Neural progenitor cell (in vitro differentiated cells): Measurements from ENCODE around the gene MAPK1. TPM values are rescaled to one million over a fixed set of nuclear protein-coding genes. Genes with fewer than 3 reads are reported as not detected.
"Not testable (repeated sequence)": the region's sequence is repeated elsewhere in the genome, so short reads cannot be mapped to it uniquely, and the experiment has no call there.

ENCODE experiments used
- DNase-seq: peaks from one replicate; pipeline ENCODE4 v3.0.0-alpha.2; 2016; ENCODE audit warnings: low spot score
- H2AFZ ChIP-seq: fragments of 200-600 bp; sonication (generic); replicated peaks from 2 replicates; pipeline ENCODE4 v1.6.1; 2016; ENCODE audit warnings: antibody characterized with exemption
- H3F3A ChIP-seq: fragments of 200-600 bp; sonication (generic); 2 replicates; pipeline ENCODE4 v1.6.1; 2016; ENCODE audit warnings: antibody characterized with exemption, low read depth
- H3K27ac ChIP-seq: fragments of 200-600 bp; sonication (generic); 2 replicates; pipeline ENCODE4 v1.5.1; 2016; ENCODE audit warnings: mild to moderate bottlenecking
- H3K27me3 ChIP-seq: fragments of 200-600 bp; sonication (generic); 2 replicates; pipeline ENCODE4 v1.6.1; 2016; ENCODE audit warnings: mild to moderate bottlenecking, moderate library complexity
- H3K36me3 ChIP-seq: fragments of 200-600 bp; sonication (generic); 2 replicates; pipeline ENCODE4 v1.5.1; 2016
- H3K4me1 ChIP-seq: fragments of 200-600 bp; sonication (generic); 2 replicates; pipeline ENCODE4 v1.6.1; 2016; ENCODE audit warnings: mixed run types
- H3K4me2 ChIP-seq: fragments of 200-600 bp; sonication (generic); 2 replicates; pipeline ENCODE4 v1.6.1; 2016
- H3K4me3 ChIP-seq: fragments of 200-600 bp; sonication (generic); 2 replicates; pipeline ENCODE4 v1.5.1; 2016
- H3K79me2 ChIP-seq: fragments of 200-600 bp; sonication (generic); 2 replicates; pipeline ENCODE4 v1.6.1; 2016; ENCODE audit warnings: low read depth
- H3K9ac ChIP-seq: fragments of 200-600 bp; sonication (generic); 2 replicates; pipeline ENCODE4 v1.6.1; 2016
- H3K9me3 ChIP-seq: fragments of 200-600 bp; sonication (generic); 2 replicates; pipeline ENCODE4 v1.5.1; 2016; ENCODE audit warnings: low read depth
- H4K20me1 ChIP-seq: fragments of 200-600 bp; sonication (generic); 2 replicates; pipeline ENCODE4 v1.6.1; 2016; ENCODE audit warnings: low read depth
- H3K27ac Mint-ChIP-seq: 3 replicates; pipeline ENCODE4 v1.8.0; 2021; ENCODE audit warnings: mixed read lengths
- H3K27me3 Mint-ChIP-seq: 2 replicates; pipeline ENCODE4 v1.8.0; 2022; ENCODE audit warnings: low read depth, mild to moderate bottlenecking, inconsistent platforms, moderate library complexity, mixed read lengths; ENCODE audit not compliant: insufficient read depth
- H3K36me3 Mint-ChIP-seq: 3 replicates; pipeline ENCODE4 v1.8.0; 2021; ENCODE audit warnings: mixed read lengths
- H3K4me1 Mint-ChIP-seq: 3 replicates; pipeline ENCODE4 v1.8.0; 2021; ENCODE audit warnings: mixed read lengths
- H3K4me3 Mint-ChIP-seq: 3 replicates; pipeline ENCODE4 v1.8.0; 2021; ENCODE audit warnings: mild to moderate bottlenecking, moderate library complexity, mixed read lengths
- H3K9me3 Mint-ChIP-seq: 3 replicates; pipeline ENCODE4 v1.8.0; 2020; ENCODE audit warnings: mixed read lengths
- CTCF ChIP-seq: fragments of 200-600 bp; sonication (generic); IDR thresholded peaks from 2 replicates; pipeline ENCODE4 v1.5.1; 2017; ENCODE audit warnings: antibody characterized with exemption, mild to moderate bottlenecking
- EZH2 ChIP-seq: fragments of 200-600 bp; sonication (generic); IDR thresholded peaks from 2 replicates; pipeline ENCODE4 v1.6.1; 2017; ENCODE audit warnings: antibody characterized with exemption, mild to moderate bottlenecking, moderate library complexity
- EZH2phosphoT487 ChIP-seq: fragments of 200-600 bp; sonication (generic); IDR thresholded peaks from 2 replicates; pipeline ENCODE4 v1.6.1; 2017; ENCODE audit warnings: antibody characterized with exemption
- total RNA-seq: library from RNA; depleted of rRNA; stranded (reverse); fragments of >200 nt; gene quantifications from 2 replicates; pipeline ENCODE4 v1.2.3, GENCODE V29; 2015; ENCODE audit warnings: low replicate concordance

MAPK1 gene
- total RNA-seq, 1 donor from 2014 or later: 61.4 TPM

- no peak for TF ChIP-seq CTCF
- TF ChIP-seq EZH2phosphoT487: no peak
- TF ChIP-seq EZH2: no peak
- Histone ChIP-seq H3F3A (no peaks in the 10 kb centered on the region), H4K20me1 (peaks cover 15% of the 10 kb centered on the region)
Measured at GRCh38 chr22:21849489-21849888, 18.0 kb downstream of the MAPK1 start.

GRCh38 chr22:21848057-21848456 lies 19.4 kb downstream of the MAPK1 start:
- not testable (repeated sequence) for H3K9me3 ChIP-seq, H3K9ac ChIP-seq, H3K4me3 Mint-ChIP-seq, H3K27ac Mint-ChIP-seq, H3K36me3 ChIP-seq, H3K4me1 ChIP-seq, H3K27me3 Mint-ChIP-seq, H3K4me2 ChIP-seq, H3K27me3 ChIP-seq, DNase-seq, H2AFZ ChIP-seq, H3K4me1 Mint-ChIP-seq, H3K27ac ChIP-seq, H3F3A ChIP-seq, H3K4me3 ChIP-seq
- H3K79me2 ChIP-seq: peaks cover 100% of the 10 kb centered on the region
- H4K20me1 ChIP-seq: peaks cover 24% of the 10 kb centered on the region
- Mint-ChIP-seq H3K9me3 (peaks cover 43% of the 10 kb centered on the region), H3K36me3 (peaks cover 52% of the 10 kb centered on the region)

More at GRCh38 chr22:21849489-21849888, 18.0 kb downstream of the MAPK1 start:
- peaks cover 4% of the 10 kb centered on the region for H3K27me3 Mint-ChIP-seq
- H3K4me1 Mint-ChIP-seq: no peaks in the 10 kb centered on the region
- no peak overlapping the region for H3K9ac ChIP-seq
- H3K4me2 ChIP-seq: no peak overlapping the region
- peaks cover 100% of the 10 kb centered on the region for H3K79me2 ChIP-seq
- H3K4me1 ChIP-seq: no peaks in the 10 kb centered on the region
- no peak overlapping the region for H2AFZ ChIP-seq
- H3K36me3 Mint-ChIP-seq: peaks cover 60% of the 10 kb centered on the region
- DNase-seq: no peak
- peaks cover 49% of the 10 kb centered on the region for H3K9me3 Mint-ChIP-seq
- no peaks in the 10 kb centered on the region for H3K9me3 ChIP-seq
- H3K27ac ChIP-seq: no peak overlapping the region
- H3K4me3 ChIP-seq: no peak overlapping the region
- no peak overlapping the region for H3K27ac Mint-ChIP-seq
- no peak overlapping the region for H3K4me3 Mint-ChIP-seq
- no peaks in the 10 kb centered on the region for H3K27me3 ChIP-seq
- H3K36me3 ChIP-seq: no peaks in the 10 kb centered on the region

GRCh38 chr22:21845558-21846453 lies 21.6 kb downstream of the MAPK1 start:
- Histone ChIP-seq H2AFZ (no peak overlapping the region), H4K20me1 (peaks cover 42% of the 10 kb centered on the region), H3K9me3 (no peaks in the 10 kb centered on the region), H3K4me2 (no peak overlapping the region), H3K36me3 (no peaks in the 10 kb centered on the region), H3K79me2 (peaks cover 100% of the 10 kb centered on the region), H3K9ac (no peak overlapping the region), H3K27ac (no peak overlapping the region), H3K4me1 (no peaks in the 10 kb centered on the region), H3K4me3 (no peak overlapping the region), H3F3A (no peaks in the 10 kb centered on the region), H3K27me3 (no peaks in the 10 kb centered on the region)
- Mint-ChIP-seq H3K27ac (no peak overlapping the region), H3K9me3 (peaks cover 35% of the 10 kb centered on the region), H3K36me3 (peaks cover 43% of the 10 kb centered on the region), H3K27me3 (peaks cover 5% of the 10 kb centered on the region), H3K4me3 (no peak overlapping the region), H3K4me1 (no peaks in the 10 kb centered on the region)
- TF ChIP-seq CTCF: no peak
- TF ChIP-seq EZH2phosphoT487: no peak
- TF ChIP-seq EZH2: no peak
- DNase-seq: no peak

GRCh38 chr22:21842946-21843345 lies 24.5 kb downstream of the MAPK1 start:
- Histone ChIP-seq H2AFZ (no peak overlapping the region), H3K36me3 (no peaks in the 10 kb centered on the region), H3K4me2 (no peak overlapping the region), H3K27me3 (no peaks in the 10 kb centered on the region), H3K4me1 (peaks cover 6% of the 10 kb centered on the region), H4K20me1 (peaks cover 67% of the 10 kb centered on the region), H3K79me2 (peaks cover 100% of the 10 kb centered on the region), H3K4me3 (no peak overlapping the region), H3K9me3 (no peaks in the 10 kb centered on the region), H3F3A (peaks cover under 1% of the 10 kb centered on the region), H3K9ac (no peak overlapping the region), H3K27ac (no peak overlapping the region)
- Mint-ChIP-seq H3K27ac (no peak overlapping the region), H3K9me3 (peaks cover 18% of the 10 kb centered on the region), H3K27me3 (peaks cover 5% of the 10 kb centered on the region), H3K4me1 (peaks cover 6% of the 10 kb centered on the region), H3K36me3 (peaks cover 33% of the 10 kb centered on the region), H3K4me3 (no peak overlapping the region)
- no peak for DNase-seq
- TF ChIP-seq EZH2: no peak
- TF ChIP-seq EZH2phosphoT487: no peak
- no peak for TF ChIP-seq CTCF
